ENCODE measurements around the gene LMCD1.

The LMCD1 gene

DNA sequence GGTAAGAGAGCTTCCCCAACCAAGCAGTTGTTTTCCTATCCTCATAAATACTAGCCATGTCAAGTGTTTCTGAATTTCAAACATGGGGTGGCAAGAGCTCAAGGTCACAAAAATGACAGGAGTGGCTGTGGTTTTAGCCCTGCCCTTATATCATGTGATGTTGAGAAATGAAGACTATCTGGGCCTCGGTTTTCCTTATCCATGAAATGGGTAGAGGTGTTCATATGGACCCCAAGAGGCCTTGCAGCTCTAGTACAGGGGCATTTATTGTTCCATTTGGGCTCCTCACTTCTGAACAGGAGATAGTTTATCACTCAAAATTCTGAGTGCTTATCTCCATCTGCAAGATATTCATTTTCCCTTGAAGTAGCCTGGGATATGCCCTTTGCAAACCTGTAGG lies 35.8 kb downstream of the LMCD1 start:
- no peak for DNase-seq (ENCODE audit: low spot score)

DNA sequence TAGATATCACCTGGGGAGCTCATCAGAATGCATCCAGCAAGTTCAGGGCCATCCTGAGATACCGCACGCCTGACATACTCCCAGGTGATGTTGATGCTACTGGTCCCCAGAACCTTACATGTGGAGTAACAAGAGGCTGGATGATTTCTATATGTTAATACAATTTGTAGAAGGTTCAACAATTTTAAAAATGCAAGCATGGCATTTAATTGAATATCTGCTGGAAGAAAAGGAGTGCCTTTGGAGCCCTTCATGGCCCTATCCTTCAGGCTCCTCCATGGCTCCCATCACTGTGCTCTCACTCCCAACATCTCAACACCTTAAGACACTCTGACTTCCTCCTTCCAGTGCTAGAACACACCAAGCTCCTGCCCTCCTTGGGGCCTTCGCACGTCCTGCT lies 36.6 kb downstream of the LMCD1 start:
- DNase-seq (ENCODE audit: low spot score) = no peak

DNA sequence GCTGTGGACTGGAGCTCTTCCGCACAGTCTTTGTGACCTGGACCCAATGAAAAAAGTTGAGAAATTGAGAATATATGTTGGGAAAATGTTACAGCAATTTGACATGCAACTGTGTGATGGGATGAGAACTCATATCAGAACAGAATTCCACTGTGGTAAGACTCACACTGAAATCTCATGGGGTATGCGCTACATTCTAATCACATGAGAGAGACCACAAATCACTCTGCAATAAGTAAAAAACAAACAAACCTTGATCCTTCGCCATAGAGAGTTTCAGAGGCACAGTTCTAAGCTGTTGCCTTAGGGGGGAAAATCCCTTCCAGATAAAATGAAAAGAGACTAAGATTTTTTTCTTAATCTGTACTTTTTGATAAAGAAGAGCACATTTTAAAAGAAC lies 37.3 kb downstream of the LMCD1 start:
- DNase-seq (ENCODE audit: low spot score) = no peak

DNA sequence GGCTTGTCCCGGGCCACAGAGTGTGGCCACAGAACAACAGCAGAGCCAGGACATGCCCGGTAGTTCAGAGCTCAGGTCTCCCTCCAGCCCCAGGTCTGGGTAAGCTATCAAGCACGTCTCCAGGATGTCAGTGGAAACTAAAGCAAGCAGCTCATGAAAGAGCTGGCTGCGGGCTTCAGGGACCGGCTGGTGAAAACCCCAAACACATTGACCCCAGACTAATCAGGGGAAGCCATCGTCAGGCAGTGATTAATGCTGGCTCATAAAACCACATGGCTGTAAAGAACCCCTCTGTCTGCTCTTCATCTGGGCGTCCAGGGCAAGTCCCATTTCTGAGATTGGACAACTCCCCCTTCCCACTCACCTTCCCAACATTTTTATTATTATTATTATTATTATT lies 37.8 kb downstream of the LMCD1 start:
- no peak for DNase-seq (ENCODE audit: low spot score)

DNA sequence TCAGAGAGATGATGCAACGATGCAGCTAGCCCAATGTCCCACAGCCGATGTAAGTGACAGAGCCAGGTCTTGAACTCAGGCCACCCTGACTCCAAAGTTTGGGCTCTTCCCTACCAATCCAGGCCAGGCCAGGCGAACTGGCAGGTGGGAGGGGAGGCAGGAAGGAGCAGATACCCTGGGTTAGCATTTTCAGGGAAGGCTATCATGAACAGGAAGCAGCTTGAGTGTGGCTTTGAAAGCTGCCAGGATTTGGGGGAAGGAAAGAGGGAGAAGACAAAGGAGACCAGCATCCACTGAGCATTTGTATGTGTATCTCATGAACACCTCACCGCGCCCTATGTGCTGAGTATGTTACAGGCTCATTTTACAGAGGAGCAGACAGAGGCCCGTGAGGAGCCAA lies 38.8 kb downstream of the LMCD1 start:
- no peak for DNase-seq (ENCODE audit: low spot score)

DNA sequence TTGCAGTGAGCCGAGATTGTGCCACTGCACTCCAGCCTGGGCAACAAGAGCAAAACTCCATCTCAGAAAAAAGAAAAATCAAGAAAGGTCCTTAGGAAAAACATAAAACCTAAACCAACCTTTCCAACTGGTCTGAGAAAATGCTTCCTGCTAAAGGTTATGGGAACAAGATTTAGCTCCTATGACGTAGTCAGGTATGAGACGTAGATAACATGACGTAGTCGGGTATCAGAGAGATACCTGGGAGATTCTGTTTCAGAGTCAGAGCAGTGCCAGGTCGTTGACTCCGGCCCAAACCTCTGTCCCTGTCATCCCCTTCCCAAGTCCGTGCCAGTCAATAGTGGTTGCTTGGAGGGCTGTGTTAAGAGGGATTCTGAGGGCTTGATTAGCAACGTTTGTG lies 39.9 kb downstream of the LMCD1 start:
- no peak for DNase-seq (ENCODE audit: low spot score)

DNA sequence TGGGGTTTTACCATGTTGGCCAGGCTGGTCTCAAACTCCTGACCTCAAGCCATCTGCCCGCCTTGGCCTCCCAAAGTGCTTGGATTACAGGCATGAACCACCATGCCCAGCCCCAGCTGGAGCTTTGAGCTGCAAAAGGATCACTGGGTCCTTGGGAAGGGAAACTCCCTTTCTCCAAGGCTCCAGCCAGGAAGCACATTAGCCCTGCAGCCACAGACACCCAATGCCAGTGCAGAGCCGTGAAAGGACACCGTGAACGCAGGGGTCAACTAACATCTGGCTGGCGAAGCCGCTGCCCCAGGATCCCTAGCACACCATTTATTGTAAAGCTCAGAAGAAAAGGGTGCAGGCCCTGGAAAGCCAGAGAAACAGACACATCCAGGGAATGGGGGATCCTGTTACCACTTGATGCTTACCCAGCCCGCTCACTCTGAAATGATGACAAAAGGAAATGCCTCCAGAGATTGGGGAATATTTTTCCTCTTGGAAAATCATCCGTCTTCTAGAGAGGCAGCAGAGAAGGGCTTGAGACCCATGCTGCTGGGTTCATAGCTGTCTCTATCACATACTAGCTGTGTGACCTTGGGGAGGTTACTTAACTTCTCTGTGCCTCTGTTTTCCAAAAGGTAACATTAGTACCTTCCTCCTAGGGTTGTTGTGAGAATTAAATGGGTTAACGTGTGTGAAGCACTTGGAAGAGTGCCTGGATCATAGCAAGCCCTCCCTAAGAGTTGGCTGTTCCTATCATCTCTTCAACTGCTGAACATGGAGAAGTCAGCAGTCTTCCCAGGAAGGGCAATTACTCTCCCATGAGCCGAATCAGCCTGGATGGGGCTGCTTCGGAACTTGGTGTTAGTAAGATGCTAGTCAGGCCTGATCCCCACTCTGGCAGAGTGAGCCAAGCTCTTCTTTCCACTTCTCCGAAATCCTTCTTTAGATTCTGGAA lies 40.8 kb downstream of the LMCD1 start:
- no peak for DNase-seq (ENCODE audit: low spot score)

DNA sequence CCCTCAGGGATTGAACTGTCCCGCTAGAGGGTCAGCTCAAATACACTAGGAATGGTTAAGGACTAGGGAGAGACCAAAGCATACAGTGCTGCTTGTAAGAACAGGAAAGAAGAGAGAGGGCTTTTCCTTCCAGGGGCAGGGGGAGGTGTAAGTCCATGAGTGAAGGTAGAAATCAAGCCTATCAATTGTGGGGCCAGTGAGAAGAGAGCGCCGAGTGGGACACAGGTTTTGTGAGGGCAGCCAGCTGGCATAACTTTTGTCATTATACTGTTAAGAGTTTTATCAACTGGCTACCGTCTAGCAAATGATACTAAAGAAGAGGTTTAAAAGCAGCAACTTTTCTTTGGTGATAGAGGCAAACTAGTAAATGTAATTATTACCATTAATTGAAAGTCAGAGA lies 45.0 kb downstream of the LMCD1 start:
- DNase-seq (ENCODE audit: low spot score) = no peak

DNA sequence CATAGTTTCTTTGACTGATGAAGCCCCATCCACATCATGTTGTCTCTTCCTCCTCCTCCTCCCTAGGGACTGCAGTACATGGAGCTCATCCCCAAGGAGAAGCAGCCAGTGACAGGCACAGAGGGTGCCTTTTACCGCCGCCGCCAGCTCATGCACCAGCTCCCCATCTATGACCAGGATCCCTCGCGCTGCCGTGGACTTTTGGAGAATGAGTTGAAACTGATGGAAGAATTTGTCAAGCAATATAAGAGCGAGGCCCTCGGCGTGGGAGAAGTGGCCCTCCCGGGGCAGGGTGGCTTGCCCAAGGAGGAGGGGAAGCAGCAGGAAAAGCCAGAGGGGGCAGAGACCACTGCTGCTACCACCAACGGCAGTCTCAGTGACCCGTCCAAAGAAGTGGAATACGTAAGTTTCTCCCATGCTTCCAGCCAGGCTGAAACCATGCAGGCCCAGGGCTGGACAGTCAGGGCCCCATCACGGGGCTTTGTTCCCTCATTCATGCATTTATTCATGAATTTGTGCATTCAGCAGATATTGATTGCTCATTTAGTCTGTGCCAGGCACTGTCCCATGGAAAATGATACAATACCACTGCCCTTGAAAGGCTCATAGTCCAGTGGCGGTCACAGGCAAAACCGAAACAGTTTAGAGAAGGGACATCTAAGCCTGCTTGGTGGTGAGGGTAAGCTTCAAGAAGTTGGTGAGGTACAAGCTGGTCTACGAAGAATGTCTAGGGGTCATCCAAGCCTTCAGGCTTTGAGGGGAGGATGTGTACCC lies 47.1 kb downstream of the LMCD1 start:
- DNase-seq (ENCODE audit: low spot score) = no peak

DNA sequence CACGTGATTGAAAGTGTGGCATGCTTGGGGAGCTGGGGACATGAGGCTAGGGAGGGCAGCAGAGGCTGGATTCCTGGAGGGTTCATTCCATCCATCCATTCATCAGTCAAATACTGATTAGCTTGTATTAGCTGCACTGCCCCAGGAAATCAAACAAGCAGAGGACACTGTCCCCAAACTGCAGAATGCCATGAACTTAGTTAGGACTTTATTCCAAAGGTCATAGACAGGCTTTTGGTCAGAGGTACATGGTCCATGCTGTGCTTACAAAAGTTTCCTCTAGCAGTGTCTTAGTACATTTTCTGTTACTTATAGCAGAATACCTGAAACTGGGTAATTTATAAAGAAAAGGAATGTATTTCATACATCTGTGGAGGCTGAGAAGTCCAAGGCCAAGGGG lies 47.7 kb downstream of the LMCD1 start:
- DNase-seq (ENCODE audit: low spot score) = no peak

DNA sequence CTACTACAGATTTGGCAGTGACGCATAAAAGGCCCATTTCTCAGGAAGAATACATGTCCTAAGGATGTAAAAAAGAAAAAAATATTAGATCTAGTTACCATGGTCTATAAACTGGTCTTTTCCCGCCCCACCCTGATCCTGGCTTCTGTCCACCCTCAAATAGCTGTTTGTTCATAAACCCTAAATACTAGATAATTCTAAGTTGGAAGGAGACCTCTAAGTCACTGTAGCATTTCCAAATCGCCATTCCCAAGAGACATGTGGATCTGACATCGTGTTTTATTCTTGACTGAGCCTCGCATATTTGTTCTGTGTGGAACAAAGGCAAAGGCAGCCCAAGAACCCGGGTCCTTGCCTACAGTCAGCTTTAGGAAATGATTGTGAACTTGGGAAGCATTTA lies 49.0 kb downstream of the LMCD1 start:
- DNase-seq (ENCODE audit: low spot score) = no peak

DNA sequence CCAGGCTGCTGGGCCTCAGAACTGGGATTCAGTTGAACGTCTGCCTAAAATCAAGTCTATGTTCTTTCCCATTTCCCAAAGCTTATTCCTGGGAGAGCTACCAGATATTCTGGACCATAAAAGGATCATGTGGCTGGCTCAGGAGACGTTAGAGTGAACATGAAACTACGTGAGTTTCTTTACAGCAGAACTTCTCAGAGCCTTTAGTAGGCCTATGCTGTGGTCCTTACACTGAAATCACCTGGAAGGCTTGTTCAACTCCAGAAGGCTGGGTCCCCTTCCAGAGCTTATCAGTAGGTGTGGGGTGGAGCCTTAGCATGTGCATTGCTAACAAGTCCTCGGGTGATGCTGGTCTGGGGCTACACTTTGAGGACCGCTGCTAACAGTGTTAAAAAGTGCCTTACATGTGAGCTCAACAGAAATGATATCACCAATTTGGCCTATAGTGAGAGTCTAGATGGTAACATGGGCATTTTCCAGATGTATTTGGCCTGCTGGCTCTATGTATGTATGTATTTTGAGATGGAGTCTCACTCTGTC lies 50.7 kb downstream of the LMCD1 start:
- DNase-seq (ENCODE audit: low spot score) = no peak

DNA sequence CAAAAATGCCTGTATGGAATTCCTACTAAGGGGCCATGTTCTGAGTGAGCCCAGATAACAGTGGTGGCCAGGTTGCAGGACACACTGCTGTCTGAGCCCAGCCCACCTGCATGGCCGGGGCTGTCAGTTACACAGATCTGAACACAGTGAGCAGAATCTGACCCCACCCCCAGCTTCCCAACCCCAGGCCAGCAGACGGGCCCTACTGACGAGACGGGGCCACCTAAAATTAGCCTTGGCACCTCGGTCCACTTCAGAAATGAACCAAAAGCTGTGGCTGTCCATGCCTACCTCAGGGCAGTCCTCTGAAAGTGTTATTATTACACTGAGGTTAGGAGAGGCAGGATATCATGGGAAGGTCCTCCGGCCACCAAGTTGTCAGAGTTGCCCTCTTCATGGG lies 51.8 kb downstream of the LMCD1 start:
- DNase-seq (ENCODE audit: low spot score) = no peak

DNA sequence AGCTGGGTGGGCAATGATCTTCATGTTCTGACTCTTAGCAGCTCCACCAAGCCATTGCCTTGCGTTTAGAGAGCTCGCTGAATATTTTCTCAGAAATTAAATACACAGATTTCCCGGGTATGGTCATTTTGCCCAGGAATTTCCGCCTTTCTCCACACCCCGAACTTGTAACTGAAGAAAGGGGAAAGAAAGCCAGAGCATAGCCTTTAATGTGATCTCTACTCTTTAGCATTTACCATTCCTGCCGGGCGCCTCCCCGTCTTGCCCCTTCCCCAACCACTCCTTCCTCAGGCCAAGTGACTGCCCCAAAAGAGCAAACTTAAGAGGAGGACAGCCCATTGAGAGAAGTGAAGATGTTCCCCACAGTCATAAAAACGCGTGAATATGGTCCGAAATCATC lies 53.1 kb downstream of the LMCD1 start:
- no peak for DNase-seq (ENCODE audit: low spot score)

DNA sequence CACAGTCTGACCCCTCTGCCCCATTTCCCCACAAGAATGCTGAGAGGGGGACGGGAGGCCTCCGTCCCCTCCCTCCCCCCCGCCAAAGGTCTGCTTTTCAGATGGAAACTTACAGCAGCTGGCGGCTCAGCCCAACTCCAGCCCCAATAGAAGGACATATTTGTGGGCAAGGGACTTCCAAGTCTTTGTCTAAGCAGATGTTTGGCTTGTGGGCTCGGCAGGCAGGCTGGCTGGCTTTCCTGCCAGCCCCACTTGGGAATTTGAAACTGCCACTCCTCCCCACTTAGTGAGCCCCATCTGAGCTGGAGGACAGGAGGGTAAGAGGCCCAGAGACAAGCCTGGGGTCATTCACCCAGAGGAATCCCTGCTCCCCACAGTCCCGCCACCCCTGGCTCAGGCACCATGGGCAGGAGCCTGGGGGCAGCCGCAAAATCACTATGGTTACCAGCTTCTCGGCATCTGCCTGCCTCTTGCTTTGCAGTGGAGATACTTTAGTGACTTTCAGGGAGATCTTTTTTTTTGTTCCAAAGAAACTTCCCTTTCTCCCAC lies 53.6 kb downstream of the LMCD1 start:
- no peak for DNase-seq (ENCODE audit: low spot score)

DNA sequence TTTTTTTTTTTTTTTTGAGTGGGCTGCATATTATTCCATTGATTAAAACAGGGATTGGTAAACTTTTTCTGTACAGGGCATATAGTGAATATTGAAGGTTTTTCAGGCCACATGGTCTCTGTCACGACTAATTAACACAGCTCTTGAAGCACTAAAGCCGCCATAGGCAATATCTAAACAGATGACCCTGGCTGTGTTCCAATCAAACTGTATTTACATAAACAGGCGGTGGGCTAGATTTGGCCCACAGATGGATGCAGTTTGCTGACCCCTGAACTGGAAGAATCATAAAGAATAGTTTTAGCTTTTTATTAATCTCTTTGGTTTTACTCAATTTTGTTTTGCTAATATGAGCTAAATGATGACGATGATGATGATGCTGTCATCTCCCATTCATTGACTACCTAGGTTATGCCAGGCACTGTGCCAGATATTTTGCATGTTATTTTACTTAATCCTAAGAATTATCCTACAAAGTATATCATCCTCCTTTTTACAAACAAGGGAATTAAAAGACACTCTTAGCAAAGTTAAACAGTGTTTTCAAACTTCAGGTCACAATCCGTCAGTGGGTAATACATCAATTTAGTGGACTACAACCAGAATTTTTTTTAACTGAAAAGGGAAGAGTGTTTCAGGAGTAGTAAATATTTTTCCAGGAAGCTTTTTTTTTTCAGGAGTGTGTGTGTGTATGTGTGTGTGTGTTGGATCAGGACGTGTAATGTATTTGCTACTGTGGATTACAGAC lies 54.3 kb downstream of the LMCD1 start:
- DNase-seq (ENCODE audit: low spot score) = no peak

DNA sequence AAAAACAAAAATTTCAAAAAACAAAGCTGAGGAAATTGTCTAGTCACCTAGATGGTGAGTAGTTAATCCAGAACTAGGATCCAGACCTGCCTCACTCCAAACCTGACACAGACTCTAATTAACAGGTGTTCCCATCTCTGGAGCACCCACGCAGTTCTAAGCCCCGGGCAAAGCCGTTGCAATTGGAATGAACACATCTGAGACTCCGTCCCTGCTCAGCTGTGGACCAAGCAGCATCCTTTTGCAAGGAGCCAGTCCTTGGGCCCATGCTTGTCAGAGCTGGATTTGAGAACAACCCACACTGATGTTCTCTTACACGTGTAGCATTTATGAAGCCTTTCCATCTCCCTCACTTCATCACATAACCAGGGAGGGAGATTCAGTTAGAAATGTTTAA lies 54.8 kb downstream of the LMCD1 start:
- no peak for DNase-seq (ENCODE audit: low spot score)

DNA sequence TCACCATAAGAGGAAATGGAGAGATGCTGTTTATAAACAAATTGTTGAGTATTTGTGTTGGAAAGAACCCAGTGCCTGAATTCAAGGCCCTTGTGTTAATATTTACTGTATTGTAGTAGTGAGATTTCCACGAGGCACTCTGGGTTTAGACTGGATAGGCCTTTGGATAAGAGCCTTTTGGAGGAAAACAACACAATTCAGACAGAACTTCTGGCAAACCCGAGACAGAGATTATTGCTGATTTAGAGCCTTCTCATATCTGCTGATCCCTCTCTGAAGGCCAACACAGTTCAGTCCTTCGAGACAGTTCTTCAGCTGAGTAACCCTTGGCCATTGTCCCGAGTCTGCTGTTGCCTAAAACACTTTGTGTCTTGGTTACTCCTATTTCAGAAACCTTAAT lies 55.7 kb downstream of the LMCD1 start:
- DNase-seq (ENCODE audit: low spot score) = no peak

DNA sequence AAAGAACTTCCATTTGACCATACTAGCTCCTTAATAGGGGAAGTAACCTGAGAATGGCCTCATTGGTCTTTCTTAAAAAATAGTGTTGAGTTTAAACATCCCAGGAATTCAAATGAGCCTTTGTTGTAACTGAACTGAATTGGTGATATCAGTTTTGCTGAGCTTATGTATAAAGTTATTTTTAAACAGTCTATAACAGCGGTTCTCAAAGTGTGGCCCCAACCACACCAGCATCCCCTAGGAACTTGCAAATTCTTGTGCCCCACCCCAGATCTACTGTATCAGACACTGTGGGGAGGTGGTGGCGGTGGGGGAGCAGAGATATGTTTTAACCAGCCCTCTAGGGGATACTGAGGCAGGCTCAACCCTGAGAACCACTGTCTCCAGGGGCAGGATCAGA lies 57.0 kb downstream of the LMCD1 start:
- DNase-seq (ENCODE audit: low spot score) = no peak

DNA sequence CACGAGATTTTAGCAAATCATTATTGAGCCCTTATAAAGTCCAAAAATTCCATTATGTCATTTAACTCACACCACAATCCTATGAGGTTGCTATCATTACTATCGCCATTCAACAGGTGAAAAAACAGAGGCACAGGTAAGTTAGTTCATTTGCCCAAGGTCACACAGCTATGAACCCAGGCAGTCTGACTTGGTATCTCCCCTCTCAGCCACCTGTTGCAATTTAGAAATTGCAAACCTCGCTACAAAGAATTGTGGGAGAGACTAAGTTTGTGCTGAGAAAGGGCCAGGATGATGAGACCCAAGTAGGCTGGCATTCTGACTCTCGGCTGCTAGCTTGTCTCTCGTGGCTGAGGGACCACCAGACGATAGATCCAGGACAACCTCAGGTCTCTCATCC lies 57.7 kb downstream of the LMCD1 start:
- DNase-seq (ENCODE audit: low spot score) = no peak

DNA sequence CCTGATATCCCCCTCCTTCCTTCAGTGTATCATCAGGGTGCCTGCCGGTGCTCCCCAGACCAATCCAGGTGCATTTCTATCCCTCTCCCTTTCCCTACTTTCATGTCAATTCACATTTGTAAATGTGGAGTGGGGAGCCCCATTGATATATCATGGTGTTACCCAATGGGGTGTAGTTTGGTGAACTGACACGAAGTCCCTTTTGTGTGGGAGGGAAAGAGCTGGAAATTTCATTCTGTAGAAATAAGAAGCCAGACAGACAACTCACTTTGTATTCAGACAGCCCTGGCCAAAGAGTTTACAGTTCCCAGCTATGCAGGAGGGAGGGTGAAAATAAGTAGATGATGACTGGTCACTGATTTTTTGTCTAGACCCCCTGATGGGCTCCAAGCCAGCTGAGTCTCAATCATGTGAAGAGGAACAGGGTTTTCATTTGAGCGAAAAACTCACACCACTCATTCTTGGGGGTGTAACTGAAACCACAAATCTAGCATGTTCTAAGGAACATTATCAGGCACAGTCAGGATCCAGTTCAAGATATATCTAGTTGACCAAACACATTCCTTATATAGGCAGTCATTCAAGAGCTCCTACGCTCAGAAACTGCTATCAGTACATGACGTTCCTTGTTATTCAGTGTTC lies 58.9 kb downstream of the LMCD1 start:
- no peak for DNase-seq (ENCODE audit: low spot score)

DNA sequence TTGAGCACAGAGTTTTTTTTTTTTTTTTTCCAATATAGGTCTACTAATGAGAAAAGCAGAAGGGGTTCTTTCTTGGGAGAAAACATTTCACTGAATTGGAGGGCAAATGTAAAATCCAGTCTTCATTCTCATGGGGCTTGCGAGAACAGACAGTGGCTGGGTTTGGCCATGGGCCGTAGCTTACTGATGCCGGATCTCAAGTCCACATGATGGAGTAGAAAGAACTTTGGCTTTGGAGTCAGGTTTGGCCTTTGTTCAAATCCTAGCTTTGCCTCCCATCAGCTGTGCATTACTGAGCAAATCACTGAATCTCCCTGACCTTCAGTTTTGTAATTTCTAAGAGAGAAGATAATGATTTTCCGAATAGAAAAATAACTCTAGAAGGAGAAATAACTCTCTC lies 59.7 kb downstream of the LMCD1 start:
- no peak for DNase-seq (ENCODE audit: low spot score)
